Cardiac septum (tissue), 1 donor: ENCODE data around the gene CACUL1. TPM values are rescaled to one million over a fixed set of nuclear protein-coding genes. Genes with fewer than 3 reads are reported as not detected.
"Not testable (repeated sequence)": the region's sequence is repeated elsewhere in the genome, so short reads cannot be mapped to it uniquely, and the experiment has no call there.

Source experiments
- DNase-seq: peaks from one replicate; pipeline ENCODE4 v3.0.0-alpha.2; 2020; ENCODE audit warnings: low spot score
- intact Hi-C: fragments of 100-400 bp; cut with DNase I; formaldehyde crosslinking; loops from one replicate; pipeline ENCODE4 v1.14.0; 2022
- total RNA-seq: library from RNA; stranded (reverse); fragmentation: NEBNext Ultra II Directional; extraction: Animal tissue kit (Norgen Biotek cat#: 25700); gene quantifications from one replicate; pipeline ENCODE4 v1.2.1, GENCODE V29; 2021
- donor health status: DM: no; HTN: no; CAD: no.

Gene CACUL1
- total RNA-seq, 1 donor from 2014 or later = 31.6 TPM

- intact Hi-C loops = no loop called here
- DNase-seq = no peak
Measured at GRCh38 chr10:118664321-118664720, 90.4 kb downstream of the CACUL1 start.

- intact Hi-C loops = no loop called here
- no peak for DNase-seq
Measured at GRCh38 chr10:118663176-118663575, 91.6 kb downstream of the CACUL1 start.

DNA sequence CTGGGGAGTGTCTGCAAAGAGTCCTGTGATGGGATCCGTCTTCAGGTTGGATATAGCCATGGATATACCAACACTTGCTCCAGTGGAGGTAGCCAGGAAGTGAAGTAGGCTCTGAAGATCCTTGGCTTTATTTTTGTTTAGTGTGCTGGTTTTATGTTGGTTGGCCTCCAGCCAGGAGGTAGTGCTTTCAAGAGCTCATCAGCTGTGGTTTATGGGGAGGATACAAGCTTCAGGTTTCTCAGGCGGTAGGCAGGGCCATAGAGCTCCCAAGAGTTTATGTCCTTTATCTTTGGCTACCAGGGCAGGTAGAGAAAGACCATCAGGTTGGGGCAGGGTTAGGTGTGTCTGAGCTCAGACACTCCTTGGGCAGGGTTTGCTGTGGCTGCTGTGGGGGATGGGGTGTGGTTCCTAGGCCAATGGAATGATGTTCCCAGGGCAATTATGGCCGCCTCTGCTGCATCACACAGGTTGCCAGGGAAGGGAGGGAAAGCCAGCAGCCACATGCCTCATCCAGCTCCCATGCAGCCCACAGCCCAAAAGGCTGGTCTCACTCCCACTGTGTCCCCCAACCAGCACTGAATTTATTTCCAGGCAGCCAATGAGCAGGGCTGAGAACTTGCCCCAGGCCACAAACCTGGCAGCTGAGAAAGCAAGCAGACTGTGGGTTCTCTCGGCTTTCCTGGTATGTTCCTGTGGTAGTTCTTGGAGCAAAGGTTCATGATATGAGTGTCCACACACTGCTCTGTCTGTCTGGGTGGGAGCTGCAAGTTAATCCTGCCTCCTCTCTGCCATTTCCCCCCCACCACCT, 92.3 kb downstream of the CACUL1 start:
- intact Hi-C loops = no loop called here
- no peak for DNase-seq

DNA sequence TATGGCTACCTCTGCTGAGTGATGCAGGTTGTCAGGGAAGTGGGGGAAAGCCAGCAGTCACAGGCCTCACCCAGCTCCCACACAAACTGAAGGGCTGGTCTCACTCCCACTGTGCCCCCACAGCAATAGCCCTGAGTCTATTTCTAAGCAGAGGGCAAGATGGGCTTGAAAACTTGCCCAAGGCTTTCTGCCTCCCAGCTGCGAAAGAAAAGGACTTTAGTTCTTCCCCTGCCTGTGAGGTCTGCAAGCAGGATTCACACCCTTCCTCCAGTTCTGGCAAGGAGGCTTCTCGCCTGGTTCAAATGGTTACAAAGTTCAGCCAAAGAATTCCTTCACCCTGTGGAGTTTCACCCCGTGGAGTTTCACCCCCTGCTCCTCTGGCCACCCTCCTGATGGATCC, 96.0 kb downstream of the CACUL1 start:
- intact Hi-C loops = no loop called here

GRCh38 chr10:118658168-118658567, 96.6 kb downstream of the CACUL1 start:
- DNase-seq, intact Hi-C loops: not testable (repeated sequence)

More for the DNA sequence above, 96.0 kb downstream of the CACUL1 start:
- DNase-seq = no peak

DNA sequence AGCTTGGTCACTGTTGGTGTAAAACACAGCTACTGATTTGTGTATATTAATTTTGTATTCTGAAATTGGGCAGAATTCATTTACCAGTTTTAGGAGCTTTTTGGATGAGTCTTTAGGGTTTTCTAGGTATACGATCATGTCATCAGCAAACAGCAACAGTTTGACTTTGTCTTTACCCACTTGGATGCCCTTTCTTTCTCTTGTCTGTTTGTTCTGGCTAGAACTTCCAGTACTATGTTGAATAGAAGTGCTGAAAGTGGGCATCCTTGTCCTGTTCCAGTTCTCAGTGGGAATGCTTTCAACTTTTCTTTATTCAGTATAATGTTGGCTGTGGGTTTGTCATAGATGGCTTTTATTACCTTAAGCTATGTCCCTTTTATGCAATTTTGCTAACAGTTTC, 109.5 kb downstream of the CACUL1 start:
- DNase-seq, intact Hi-C loops: not testable (repeated sequence)

GRCh38 chr10:118642228-118642627, 112.5 kb downstream of the CACUL1 start:
- DNase-seq = no peak
- intact Hi-C loops = no loop called here

DNA sequence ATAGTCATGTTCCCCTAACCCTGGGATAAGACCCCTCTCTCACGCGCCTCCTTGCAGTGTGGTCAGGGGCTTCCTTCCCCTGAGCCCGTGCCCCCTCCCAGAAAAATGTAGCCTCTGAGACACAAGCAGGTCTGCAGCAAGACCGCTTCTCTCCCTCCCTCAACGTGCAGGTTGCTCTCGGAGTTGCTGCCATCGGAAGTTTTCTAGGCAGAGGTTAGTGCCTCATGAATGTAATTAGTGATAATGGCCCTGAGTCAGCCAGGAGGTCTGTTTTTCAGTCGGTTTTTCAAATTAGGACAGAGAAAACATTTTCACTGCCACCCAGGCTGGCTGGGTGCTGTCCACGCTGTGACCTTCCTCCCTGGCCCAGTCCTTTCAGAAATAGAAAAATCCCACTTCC, 116.1 kb downstream of the CACUL1 start:
- no peak for DNase-seq
- intact Hi-C loops = no loop called here

DNA sequence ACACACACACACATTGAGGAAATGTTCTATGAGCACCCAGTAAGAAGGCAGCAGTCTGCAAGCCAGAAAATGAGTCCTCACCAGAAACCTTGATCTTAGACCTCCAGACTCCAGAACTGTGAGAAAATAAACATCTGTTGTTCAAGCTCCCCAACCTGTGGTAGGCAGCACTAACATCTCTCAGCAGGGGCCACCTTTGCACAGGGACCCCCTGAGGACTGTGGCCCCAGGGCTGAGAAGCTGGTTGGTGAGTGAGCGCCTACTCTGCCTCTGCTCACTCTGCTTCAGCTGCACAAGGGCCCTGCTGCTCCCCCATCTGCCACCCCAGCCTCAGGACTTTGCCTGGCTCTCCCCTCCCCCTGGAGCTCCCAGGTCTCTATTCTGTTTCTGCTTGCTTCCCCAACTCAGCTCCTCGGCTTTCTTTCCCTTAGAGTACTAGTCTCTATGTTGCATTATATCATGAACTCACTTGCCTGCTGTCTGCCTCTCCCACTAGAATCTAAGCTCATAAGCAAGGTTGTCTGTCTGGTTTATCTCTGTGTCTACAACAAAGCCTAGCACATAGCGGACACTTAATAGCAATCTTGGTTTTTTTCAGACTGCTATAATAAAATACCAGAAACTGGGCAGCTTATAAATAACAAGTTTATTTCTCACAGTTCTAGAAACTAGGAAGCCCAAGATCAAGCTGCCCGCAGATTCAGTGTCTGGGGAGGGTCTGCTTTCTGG, 118.9 kb downstream of the CACUL1 start:
- intact Hi-C loops = no loop called here
- DNase-seq = no peak

DNA sequence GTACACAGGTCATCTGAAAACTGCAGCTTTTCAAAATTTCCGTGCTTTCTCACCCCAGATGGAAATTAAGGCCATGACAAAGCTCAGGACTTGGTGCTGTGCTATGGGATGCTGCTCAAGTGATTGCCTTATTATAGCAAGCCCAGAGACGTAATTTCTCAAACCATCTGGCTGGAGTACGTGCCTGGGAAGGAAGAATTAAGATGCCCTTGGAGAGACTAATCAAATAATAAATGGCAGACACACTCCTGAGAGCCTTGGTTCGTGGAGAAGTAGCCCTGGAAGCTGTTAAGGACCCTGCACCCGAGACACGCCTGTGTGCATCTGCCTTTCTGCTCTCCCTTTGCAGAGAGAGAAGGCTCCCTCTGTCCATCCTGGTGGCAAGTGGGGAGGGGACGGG, 121.0 kb downstream of the CACUL1 start:
- intact Hi-C loops = no loop called here
- DNase-seq = no peak

DNA sequence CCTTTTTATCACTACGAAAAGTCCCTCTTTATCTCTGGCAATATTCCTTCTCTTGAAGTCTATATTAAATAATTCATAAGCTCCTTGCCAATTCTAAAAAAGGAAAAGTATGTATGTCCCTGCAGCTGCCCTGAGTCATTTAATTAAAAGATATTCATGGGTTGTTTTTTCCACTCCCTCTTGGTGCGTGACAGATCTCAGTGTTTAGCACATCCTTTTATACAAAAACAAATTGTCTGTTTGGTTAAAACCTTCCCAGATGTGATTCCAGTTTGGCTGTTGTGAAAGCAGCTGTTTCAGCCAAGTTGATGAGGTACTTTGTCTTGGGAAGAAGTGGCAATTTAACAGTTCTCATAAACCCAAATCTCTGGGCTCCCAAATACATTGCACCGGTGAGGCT, 125.6 kb downstream of the CACUL1 start:
- no peak for DNase-seq
- intact Hi-C loops = no loop called here

DNA sequence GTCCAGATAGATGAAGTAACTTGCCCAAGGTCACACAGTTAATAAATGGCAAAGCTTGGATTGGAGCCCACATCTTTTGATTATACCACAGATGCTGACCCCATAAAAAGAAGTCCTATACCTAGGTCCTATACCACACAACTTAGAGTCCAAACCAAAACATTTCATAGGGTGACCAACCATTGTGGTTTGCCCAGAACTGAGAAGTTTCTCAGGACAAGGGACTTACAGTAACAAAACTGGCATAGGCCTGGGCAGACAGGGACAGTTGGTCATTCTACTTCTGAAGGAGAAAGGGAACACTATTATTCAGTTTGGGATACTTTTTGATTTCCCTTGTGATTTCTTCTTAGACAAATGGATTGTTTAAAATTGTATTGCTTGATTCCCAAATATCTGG, 126.4 kb downstream of the CACUL1 start:
- no peak for DNase-seq
- intact Hi-C loops = no loop called here

DNA sequence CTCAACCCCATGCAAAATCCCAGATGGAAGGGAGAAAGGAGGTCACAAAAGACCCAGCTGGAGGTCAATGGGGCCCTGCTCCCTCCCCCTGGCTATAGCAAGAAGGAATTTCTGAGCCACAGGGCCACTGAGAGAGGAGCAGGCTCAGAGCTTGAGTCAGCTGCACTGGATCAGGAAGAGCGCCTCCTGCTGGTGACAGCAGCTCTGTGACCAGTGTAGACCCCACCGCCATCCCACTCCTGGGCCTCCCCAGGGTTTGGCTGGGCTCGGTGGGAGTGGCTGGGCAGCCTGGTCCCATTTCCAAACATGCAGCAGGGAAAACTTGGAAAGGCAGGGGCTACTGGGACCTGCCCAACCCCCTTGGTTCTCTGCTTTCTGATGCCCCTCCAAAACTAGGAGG, 127.8 kb downstream of the CACUL1 start:
- no peak for DNase-seq
- intact Hi-C loops = no loop called here

Other genes starting within 250 kb of the CACUL1 start
- not detected for gene PRLHR, start 159.3 kb downstream of the CACUL1 start, total RNA-seq